ENCODE data around the gene CACNA1S.

The CACNA1S gene

GRCh38 chr1:201014816-201015200, 97.4 kb downstream of the CACNA1S start:
- TF ChIP-seq EGR1 (IDR thresholded peaks at IDR 0.05), result no peak

- no peak for TF ChIP-seq REST (IDR thresholded peaks at IDR 0.05; ENCODE audit: low read depth)
- TF ChIP-seq TEAD4 (IDR thresholded peaks at IDR 0.05), result no peak
- TF ChIP-seq ZBTB7A (IDR thresholded peaks at IDR 0.05; ENCODE audit: low read depth), result no peak
- no peak for TF ChIP-seq YY1 (IDR thresholded peaks at IDR 0.05; ENCODE audit: low read depth)
- TF ChIP-seq USF1 (IDR thresholded peaks at IDR 0.05), result no peak
- TF ChIP-seq CREB1 (IDR thresholded peaks at IDR 0.05; ENCODE audit: low read depth), result no peak
- no peak for TF ChIP-seq MAX (IDR thresholded peaks at IDR 0.05)
Measured at GRCh38 chr1:201013991-201014815, 98.0 kb downstream of the CACNA1S start.

- TF ChIP-seq USF1 (IDR thresholded peaks at IDR 0.05), result no peak
- TF ChIP-seq CREB1 (IDR thresholded peaks at IDR 0.05; ENCODE audit: low read depth), result no peak
- no peak for TF ChIP-seq RAD21 (IDR thresholded peaks at IDR 0.05; ENCODE audit: low read depth)
- no peak for TF ChIP-seq NFIC (IDR thresholded peaks at IDR 0.05)
- no peak for TF ChIP-seq EP300 (IDR thresholded peaks at IDR 0.05; ENCODE audit: borderline replicate concordance)
- TF ChIP-seq REST (IDR thresholded peaks at IDR 0.05; ENCODE audit: low read depth), result no peak
- TF ChIP-seq TAF1 (IDR thresholded peaks at IDR 0.05; ENCODE audit: low read depth), result no peak
Measured at GRCh38 chr1:201013031-201013485, 99.2 kb downstream of the CACNA1S start.

GRCh38 chr1:201011616-201012015, 100.6 kb downstream of the CACNA1S start:
- TF ChIP-seq USF1 (IDR thresholded peaks at IDR 0.05) (no peak), ZBTB7A (IDR thresholded peaks at IDR 0.05; ENCODE audit: low read depth) (no peak), TAF1 (IDR thresholded peaks at IDR 0.05; ENCODE audit: low read depth) (no peak), CREB1 (IDR thresholded peaks at IDR 0.05; ENCODE audit: low read depth) (no peak)

GRCh38 chr1:201009962-201010645, 102.1 kb downstream of the CACNA1S start:
- no peak for TF ChIP-seq TEAD4 (IDR thresholded peaks at IDR 0.05)
- TF ChIP-seq FOXM1 (IDR thresholded peaks at IDR 0.05; ENCODE audit: borderline replicate concordance, low read depth), result no peak
- TF ChIP-seq EGR1 (IDR thresholded peaks at IDR 0.05), result no peak
- TF ChIP-seq REST (IDR thresholded peaks at IDR 0.05; ENCODE audit: low read depth), result no peak
- TF ChIP-seq YY1 (IDR thresholded peaks at IDR 0.05; ENCODE audit: low read depth), result no peak
- no peak for TF ChIP-seq CREB1 (IDR thresholded peaks at IDR 0.05; ENCODE audit: low read depth)
- TF ChIP-seq NFIC (IDR thresholded peaks at IDR 0.05), result no peak
- no peak for TF ChIP-seq MAX (IDR thresholded peaks at IDR 0.05)
- no peak for TF ChIP-seq TCF12 (IDR thresholded peaks at IDR 0.05; ENCODE audit: low read depth)
- no peak for TF ChIP-seq USF1 (IDR thresholded peaks at IDR 0.05)
- no peak for TF ChIP-seq CEBPB (IDR thresholded peaks at IDR 0.05)
- TF ChIP-seq RAD21 (IDR thresholded peaks at IDR 0.05; ENCODE audit: low read depth), result no peak
- no peak for TF ChIP-seq ZBTB7A (IDR thresholded peaks at IDR 0.05; ENCODE audit: low read depth)
- no peak for TF ChIP-seq EP300 (IDR thresholded peaks at IDR 0.05; ENCODE audit: borderline replicate concordance)
- no peak for TF ChIP-seq TAF1 (IDR thresholded peaks at IDR 0.05; ENCODE audit: low read depth)
